OCI-LY3 (cell line): Measurements from ENCODE around the gene SOX9.

ENCODE experiments used
- CTCF ChIP-seq: fragments of 200-600, 300-600 bp; sonication (generic); IDR thresholded peaks from 2 replicates; pipeline ENCODE4 v1.5.1; 2014; ENCODE audit warnings: antibody characterized with exemption, low read length, low read depth
- EZH2phosphoT487 ChIP-seq: fragments of 200-600 bp; shearing (Covaris generic); IDR thresholded peaks from 2 replicates; pipeline ENCODE4 v1.6.1; 2018; ENCODE audit warnings: antibody characterized with exemption, mixed run types, low read depth

GRCh38 chr17:72121164-72122009 is 567 bp downstream of the SOX9 start:
- TF ChIP-seq CTCF = no peak
- TF ChIP-seq EZH2phosphoT487 = no peak
